Activated naive CD4-positive, alpha-beta T cell treated with anti-CD3 and anti-CD28 coated beads, Interleukin-2, amount 50 U/mL, for 16 hours (primary cell): ENCODE measurements around the gene LIMD2.

Source experiments
- DNase-seq: peaks from one replicate; pipeline ENCODE4 v3.0.0-alpha.2; 2020

Gene LIMD2

GRCh38 chr17:63700528-63701455 is 867 bp upstream of the LIMD2 start:
- peak; percentile 64 for DNase-seq

GRCh38 chr17:63698886-63699637 is 863 bp downstream of the LIMD2 start:
- peak; percentile 75 for DNase-seq

DNA sequence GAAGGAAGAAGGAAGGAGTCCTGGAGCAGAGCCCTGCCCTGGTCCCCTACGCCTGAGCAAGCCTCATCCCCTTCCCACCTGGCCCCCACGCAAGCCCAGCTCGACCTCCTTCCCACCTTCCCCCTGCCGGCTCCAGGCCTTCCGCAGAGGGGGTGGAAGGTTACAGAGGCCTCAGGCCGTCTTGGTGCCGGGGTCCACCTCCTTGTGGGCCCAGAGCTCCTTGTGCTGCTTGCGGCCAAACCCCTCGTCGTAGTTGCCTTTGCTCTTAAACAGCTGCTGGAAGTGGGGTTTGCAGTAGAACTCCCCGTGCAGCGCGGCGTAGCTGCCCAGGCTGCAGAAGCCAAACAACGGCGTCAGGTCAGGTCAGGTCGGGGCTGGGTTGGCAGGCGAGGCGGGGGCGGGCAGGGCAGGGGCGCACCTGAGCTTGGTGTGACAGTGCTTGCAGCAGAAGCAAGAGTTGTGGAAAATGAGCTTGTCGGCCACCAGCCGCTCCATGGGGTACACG is 1.5 kb downstream of the LIMD2 start:
- DNase-seq, result no peak

DNA sequence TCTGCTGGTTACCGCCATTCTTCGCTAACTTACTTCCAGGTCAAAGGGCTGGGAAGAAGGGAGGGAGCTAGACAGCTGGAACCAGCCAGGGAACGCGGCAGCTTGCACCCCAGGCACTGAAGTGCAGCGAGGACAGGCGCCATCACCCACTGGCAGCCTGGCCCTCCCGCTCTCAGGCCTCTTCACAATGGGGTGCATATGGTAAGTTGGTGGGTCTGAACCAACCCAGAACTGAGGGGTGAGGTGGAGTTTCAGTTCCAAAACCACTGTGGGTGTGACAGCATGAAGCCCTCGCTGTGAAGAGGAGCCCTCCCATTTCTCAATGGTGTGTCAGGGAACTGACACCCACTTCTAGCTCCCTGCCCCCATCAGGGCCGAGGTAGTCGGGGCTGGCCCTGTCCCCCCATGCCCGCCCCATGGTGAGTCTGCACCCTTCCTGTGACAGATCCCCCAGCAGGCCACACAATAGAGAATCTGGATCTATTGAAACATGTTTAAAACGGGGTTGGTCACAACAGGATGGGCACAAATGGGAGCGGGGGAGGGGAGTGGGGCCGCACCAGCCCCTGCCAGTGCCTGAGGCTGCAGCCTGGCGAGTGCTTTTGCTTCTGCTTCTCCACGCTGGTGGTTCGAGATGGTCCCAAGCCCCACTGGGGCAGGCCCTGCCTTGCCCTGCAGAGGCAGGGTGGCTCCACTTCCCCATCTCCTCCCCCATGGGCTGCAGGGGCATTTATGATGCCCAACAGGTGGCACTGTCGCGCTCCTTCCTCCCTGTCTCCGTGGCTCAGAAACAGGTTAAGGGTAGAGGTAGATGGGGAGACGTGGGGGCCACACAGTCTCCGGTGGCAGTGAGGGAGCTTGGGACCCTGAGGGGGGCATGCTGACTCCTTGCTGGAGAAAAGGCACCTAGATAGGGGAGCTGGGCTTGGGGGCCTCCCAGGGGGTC is 2.3 kb downstream of the LIMD2 start:
- peak; percentile 80 for DNase-seq

DNA sequence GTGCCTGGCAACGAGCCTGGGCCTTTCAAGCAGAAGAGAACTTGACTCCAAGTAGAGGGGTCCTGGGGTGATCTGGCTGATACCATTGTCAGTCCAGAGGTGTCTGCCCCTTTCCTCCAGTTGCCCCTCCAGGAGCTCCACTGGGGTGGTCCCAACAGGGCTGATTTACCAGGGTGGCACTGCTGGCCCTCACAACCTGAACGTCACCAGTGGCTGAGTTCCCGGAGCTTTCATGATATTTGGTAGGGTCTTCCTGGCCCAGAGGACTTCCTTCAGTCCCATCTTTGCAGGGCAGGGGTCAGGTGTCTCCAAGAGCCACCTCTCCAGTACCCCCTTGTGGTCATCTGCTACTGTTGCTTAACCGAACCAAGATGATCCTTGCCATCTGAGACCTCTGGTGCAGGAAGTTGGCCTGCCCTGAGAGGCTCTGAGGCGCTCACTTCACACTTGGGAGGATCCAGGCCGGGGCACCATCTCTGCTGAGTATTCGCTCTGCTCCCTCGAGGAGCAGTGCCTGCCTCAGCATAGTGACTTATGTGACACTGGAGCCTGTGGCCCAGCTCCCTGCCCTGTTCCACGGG is 3.5 kb downstream of the LIMD2 start:
- no peak for DNase-seq

- DNase-seq, result no peak
Observed at GRCh38 chr17:63695889-63696288, 4.0 kb downstream of the LIMD2 start.

DNA sequence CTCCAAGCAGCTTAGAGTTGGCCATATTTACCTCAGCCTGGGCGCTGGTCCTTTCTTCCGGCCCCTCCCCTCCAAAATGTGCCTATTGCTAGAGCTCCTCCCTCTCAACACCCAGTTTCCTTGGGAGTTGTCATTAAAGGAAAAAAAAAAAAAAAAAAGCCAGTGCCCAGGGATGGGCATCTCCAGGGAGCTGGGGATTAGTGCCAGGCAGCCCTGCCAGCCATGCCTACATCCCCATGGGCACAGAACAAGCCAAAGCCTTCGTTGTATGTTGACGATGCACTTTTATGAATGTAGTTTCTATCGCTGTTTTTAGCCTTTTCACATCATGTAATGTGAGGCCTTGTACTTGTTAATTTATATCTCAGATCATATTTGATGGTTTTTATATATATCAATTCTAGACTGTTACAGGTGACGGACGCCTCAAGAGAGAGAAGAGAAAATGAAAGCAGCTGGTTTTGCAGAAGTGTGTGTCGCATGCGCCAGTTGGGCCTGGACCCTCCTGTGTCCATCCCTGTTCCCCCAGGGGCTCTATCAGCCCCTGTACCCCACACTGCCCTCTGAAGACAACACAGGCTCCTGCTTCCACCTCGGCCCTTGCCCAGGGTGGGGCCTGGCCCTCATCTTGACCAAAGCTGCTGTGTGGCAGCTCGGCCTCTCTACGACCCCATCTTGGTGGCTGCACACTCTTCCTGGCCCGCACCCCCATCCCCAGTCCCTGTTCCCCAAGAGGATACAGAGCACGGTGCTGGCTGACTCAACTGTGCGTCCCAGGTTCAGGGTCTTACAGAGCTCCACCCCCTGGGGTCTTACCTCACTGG is 4.8 kb downstream of the LIMD2 start:
- DNase-seq, result no peak

DNA sequence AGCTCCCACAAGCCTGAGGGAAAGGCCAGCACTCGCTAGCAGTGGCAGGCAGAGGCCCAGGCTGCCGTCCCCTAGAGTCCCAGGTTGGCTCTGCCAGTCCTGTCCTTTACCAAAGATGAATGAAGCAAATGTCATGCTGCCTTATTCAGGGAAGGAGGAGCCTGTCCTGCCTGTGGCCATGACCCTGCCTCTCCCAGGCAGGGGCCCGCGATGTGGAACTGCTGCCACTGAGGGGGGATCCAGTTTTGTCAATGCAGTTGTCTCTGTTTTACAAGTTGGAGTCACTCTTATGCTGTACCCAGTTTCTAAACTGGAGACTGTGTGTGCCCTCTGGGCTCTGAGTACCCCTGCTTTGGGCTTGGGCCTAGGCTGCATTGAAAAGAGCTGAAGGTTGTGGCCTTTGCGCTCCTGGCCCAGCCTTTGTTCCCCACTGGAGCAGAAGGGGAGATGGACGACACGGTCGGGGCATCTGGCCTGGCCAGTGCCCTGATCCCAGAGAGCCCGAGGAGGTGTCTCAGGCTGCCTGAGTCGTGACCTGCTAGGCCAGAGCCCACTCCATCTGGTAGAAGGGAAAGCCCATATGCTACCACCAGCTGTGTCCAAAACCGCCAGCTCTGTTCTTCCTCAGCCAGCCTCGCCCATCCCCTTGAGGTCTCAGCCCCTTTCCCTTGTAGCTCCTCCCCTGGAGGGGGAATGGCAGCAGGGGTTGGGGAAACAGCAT is 5.5 kb downstream of the LIMD2 start:
- DNase-seq, result no peak

- no peak for DNase-seq
Observed at GRCh38 chr17:63693411-63694113, 6.4 kb downstream of the LIMD2 start.

GRCh38 chr17:63692195-63692816 is 7.6 kb downstream of the LIMD2 start:
- DNase-seq, result no peak

DNA sequence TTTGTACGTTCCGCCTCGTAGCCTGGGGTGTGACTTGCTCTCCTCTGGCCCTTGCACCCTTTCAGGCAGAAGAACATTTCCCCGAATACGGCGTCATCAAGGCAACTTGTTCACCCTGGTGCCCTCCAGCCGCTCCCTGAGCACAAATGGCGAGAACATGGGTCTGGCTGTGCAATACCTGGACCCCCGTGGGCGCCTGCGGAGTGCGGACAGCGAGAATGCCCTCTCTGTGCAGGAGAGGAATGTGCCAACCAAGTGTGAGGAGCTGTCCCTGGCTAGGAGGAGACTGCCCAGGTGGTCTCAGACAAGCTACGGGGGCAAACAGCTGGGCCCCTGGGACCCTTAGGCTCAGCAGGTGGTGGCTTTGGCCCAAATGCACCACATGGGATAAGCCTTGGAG is 10.4 kb downstream of the LIMD2 start:
- no peak for DNase-seq

DNA sequence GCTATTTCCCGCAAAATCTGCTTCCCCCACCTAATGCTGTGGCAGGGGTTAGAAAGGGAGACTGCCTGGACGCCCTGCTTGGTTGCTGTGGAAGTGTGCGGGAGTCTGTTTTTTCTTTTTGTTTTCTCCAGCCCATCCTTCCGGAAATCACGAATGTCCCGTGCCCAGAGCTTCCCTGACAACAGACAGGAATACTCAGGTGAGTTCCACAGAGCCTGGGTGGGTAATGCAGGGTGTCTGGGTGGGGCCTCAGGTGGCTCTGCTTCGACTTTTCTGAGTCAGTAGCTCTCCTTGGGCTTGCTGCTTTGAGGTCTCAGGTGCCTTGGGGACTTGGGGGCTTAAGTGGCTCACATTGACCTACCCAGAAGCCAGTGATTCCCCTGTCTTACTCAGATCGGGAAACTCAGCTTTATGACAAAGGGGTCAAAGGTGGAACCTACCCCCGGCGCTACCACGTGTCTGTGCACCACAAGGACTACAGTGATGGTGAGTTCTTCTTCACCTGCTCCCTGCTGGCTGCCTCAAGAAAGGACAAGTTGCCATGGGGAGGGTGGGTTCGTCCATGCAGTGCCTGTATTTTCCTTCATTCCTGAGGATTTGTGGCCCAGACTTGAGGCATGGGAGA is 11.4 kb downstream of the LIMD2 start:
- DNase-seq, result no peak

DNA sequence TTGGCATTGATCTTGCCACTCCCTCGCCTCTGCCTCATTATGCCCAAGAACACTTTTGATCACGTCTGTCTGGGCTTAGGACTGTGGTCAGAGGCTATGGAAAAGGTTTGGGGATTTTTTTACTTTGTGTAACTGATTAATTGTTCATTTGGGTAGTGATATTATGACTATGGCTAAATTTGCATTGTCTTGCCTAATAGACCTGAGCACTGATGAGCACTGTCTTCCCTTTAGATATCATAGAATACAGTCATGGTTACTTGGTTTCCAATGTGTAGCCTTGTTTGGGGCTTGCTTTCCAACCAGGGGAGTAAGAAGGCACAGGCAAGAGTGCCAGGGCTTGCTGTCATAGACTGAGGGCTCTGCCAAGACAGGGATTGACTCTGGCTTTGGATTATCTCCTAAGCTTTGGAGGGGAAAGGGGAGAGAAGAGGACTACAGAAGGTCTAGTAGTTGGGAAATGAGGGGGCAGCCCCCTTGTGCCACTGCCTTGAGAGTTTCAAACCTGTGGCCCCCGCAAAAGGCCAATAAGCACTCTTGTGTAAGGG is 13.7 kb downstream of the LIMD2 start:
- no peak for DNase-seq

DNA sequence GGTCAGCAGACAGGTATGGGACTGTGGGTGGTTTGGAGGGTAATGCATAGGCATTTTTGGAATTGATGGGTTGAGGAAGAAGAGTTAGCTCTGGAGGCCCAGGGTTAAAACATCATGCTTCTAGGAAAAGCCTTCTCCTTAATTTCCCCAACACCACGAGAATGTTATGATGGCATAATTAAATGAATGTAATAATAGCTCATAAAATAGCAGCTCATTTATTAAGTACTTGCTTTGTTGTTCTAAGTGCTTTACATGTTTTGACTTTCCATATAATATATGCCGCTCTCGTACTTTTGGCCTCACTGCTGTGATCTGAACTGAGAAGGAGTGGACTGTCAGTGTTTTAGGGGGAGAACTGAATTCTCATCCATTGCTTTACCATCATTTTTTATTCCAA is 14.3 kb downstream of the LIMD2 start:
- DNase-seq, result no peak

DNA sequence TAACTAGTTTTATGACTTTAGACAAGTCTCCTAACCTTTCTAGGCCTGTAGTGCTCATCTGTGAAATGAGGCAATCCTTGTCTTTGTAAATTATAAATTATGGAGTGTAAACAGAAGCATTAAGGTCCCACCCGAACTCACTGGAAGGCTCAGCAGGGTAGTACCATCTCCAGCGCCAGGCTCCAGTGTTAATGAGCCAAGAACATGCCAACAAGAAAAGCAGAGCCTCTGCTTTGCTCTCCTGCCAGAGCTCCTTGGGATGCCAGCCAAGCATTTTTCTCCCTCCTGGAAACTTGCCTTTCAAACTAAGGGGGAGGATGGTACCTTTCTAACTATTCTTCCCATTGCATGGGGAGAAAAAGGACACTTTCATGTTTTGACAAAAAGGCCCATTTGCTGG is 14.9 kb downstream of the LIMD2 start:
- no peak for DNase-seq

GRCh38 chr17:63682981-63683380 is 16.9 kb downstream of the LIMD2 start:
- no peak for DNase-seq

- DNase-seq, result no peak
Observed at GRCh38 chr17:63682441-63682840, 17.5 kb downstream of the LIMD2 start.

GRCh38 chr17:63681530-63681929 is 18.4 kb downstream of the LIMD2 start:
- DNase-seq, result no peak

- no peak for DNase-seq
Observed at GRCh38 chr17:63680700-63681099, 19.2 kb downstream of the LIMD2 start.
